Activated CD4-positive, CD25-positive, alpha-beta regulatory T cell (primary cell): ENCODE measurements around the gene NODAL.

Experiments used
- DNase-seq, 4 experiments: peaks; one replicate each; lab custom pipeline; 2025; lab: John Stamatoyannopoulos, UW

NODAL gene

GRCh38 chr10:70462349-70462984, 21.0 kb upstream of the NODAL start:
- DNase-seq: no peak

DNA sequence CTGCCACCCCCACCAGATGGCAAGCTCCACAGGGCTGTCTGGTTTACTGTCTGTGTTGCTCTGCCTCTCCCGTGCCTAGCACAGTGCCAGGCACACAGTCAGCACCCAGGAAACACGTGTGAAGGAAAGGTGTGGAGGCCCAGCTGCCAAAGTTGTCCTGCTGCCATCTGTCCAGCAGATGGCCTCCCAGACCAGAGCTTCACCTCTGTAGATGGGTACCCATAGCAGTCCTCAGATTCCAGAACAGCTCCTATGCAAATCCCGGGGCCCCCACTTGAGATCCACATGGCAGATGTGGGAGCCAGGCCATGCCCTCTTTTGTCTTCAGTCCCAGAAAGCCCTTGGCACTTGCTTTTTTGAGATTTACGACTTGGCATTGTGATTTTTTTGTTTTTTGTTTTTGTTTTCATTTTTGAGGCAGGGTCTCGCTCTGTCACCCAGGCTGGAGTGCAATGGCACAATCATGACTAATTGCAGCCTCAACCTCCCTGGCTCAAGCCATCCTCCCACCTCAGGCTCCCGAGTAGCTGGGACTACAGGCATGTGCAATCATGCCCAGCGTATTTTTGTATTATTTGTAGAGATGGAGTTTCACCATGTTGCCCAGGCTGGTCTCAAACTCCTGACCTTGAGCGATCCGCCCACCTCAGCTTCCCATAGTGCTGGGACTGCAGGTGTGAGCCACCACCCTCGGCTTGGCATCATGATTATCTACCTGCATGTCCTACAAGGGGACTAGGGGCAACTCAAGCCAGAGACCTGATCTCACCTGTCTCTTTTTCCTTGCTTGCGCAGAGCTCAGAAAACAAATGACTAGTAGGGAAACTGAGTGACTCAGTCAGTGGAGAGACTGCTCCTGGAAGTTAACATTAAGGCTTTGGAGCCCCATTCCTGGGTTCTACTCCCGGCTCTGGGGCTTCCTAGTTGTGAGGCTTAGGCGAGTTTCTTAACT, 20.2 kb upstream of the NODAL start:
- peak in 1 of 4 experiments; percentile 20 for DNase-seq

- DNase-seq: no peak
These were observed 18.5 kb upstream of the NODAL start for GRCh38 chr10:70459774-70460490.

GRCh38 chr10:70459061-70459773, 17.7 kb upstream of the NODAL start:
- DNase-seq: no peak

GRCh38 chr10:70458329-70459060, 17.0 kb upstream of the NODAL start:
- DNase-seq: peak in 1 of 4 experiments; percentile 16

- no peak for DNase-seq
These were observed 16.4 kb upstream of the NODAL start for GRCh38 chr10:70457759-70458305.

DNA sequence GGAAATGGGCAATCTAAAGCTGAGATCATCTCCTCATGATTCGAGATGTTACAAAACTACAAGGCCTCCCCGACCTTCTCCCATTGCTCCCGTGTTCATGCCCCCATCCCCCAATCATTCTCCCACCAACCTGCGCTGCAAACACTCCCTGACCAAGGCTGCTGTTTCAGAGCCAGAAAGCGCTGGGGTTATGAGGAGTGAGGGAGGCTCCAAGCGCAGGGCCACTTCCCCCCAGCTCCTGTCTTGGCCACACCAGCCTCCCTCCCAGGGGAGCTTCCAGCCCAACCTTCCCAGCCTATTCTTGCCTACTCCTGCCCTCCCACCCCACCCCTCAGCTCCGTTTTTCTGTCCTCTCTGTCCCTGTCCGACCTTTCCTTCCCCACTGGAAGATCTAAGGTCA, 14.7 kb upstream of the NODAL start:
- DNase-seq: no peak

DNA sequence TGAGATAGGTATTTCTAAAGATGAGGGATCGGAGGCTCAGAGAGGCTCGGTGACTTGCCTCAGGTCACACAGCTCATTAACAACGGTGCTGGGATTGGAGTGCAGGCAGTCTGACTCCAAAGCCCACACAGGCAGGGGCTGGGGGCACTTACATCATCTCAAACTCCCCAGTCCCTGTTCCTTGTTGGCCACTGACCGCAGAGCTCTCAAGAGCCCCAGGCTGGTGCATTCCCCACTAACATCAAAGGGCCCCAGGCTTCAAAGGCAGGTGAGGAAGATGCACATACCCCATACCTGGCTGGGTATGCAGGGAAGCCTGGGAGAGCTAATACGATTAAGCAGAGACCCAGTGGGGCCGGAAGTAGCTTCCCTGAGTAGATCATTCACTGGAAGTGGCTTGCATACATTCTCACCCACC, 13.7 kb upstream of the NODAL start:
- no peak for DNase-seq

GRCh38 chr10:70448236-70448635, 6.8 kb upstream of the NODAL start:
- DNase-seq: no peak

- no peak for DNase-seq
These were observed 4.5 kb upstream of the NODAL start for GRCh38 chr10:70445718-70446657.

DNA sequence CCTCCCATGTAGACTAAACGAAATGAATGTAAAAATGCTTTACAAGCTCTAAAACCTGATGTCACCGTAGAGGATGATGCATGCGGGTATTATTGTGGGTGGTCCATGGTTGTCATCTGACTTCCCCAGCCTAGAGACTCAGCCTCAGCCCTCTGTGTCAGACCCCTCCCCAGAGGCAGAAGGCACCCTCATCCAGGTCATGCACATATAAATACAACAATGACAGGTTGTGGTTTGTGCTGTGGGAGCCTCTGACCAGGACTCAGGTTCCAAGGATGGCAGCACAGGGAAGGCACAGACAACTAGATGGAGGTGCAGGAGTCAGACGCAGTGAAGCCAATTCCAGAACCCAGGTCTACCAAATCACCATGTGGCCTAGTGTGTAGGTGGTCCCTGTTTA, 3.3 kb upstream of the NODAL start:
- DNase-seq: no peak

GRCh38 chr10:70442332-70442988, 979 bp upstream of the NODAL start:
- no peak for DNase-seq

DNA sequence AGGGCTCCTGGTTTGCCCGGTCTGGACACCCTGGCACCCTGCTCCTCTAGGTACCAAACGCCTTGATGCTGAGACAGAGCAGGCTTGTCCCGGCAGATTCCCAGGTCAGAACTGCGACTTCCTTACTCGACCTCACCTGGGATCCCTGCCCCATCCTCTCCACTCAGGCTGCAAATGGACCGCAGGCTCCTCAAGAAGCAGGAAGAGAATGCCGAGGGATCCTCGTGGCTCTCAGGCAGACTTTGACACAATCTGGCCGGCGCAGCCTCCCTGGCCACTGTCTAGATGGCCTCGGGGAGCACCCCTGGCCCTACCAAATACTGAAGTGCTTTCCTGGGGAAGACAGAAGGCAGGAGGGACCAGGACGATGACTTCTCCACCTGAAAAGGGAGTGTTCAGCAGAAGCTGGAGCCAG, 421 bp upstream of the NODAL start:
- DNase-seq: no peak

GRCh38 chr10:70440296-70441160, 953 bp downstream of the NODAL start:
- no peak for DNase-seq

- no peak for DNase-seq
These were observed 3.8 kb downstream of the NODAL start for GRCh38 chr10:70437721-70438120.

- DNase-seq: no peak
These were observed 6.0 kb downstream of the NODAL start for GRCh38 chr10:70435241-70436085.

DNA sequence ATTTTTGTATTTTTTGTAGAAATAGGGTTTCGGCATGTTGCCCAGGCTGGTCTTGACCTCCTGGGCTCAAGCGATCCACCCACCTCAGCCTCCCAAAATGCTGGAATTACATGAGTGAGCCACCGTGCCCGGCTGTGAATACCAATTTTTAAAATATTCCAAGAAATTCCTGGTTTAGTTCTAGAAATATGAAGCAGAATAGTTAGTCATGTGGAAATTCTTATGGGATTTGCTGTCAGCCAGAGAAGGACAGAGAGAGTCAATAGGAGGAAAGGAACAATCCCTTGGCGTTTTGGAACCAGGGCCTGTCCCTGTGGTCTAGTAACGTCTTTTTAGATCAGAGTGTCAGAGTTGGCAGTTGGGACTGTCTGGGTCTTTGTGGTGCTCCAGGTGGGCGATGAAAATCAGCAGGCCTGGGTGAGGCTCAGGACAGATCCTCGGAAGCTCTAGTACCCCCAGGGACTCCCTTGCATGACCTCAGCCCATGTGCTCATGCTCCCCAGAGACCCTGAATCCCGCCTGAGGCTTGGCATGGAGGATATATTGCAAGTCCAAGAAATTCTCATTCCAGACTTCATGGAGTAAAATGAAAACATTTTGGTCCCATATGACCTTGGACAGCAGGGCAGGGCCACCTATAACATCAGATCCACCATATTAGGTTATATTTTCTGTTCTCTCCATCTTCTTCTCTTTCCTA, 7.8 kb downstream of the NODAL start:
- no peak for DNase-seq
